GM12891 (cell line): ENCODE measurements around the gene CCDC83.

Experiments used
- PAX5 ChIP-seq: IDR thresholded peaks from 2 replicates; pipeline ENCODE4 v1.6.1; 2011; ENCODE audit warnings: low read length, moderate library complexity, mild to moderate bottlenecking; ENCODE audit not compliant: insufficient read depth, severe bottlenecking
- POLR2A ChIP-seq: IDR thresholded peaks from 2 replicates; pipeline ENCODE4 v1.6.1; 2011; ENCODE audit warnings: low read depth, low read length, control low read depth
- POLR2AphosphoS5 ChIP-seq: IDR thresholded peaks from 2 replicates; pipeline ENCODE4 v1.6.1; 2011; ENCODE audit warnings: low read depth, low read length, control low read depth
- POU2F2 ChIP-seq: IDR thresholded peaks from 2 replicates; pipeline ENCODE4 v1.6.1; 2011; ENCODE audit warnings: low read depth, mild to moderate bottlenecking, control low read depth, low read length, moderate library complexity
- SPI1 ChIP-seq: IDR thresholded peaks from 2 replicates; pipeline ENCODE4 v1.6.1; 2011; ENCODE audit warnings: low read depth, low read length, control low read depth
- TAF1 ChIP-seq: IDR thresholded peaks from 2 replicates; pipeline ENCODE4 v1.6.1; 2011; ENCODE audit warnings: low read depth, low read length, control low read depth

GRCh38 chr11:85946221-85946620, 91.0 kb downstream of the CCDC83 start:
- TF ChIP-seq POLR2A, result no peak
- no peak for TF ChIP-seq TAF1
- TF ChIP-seq POLR2AphosphoS5, result no peak
- TF ChIP-seq SPI1, result no peak
- TF ChIP-seq PAX5, result no peak
- no peak for TF ChIP-seq POU2F2
